HG03442 (cell line): ENCODE data around the gene AGXT.

Experiments used
- ATAC-seq: cut with Tn5 transposase; IDR thresholded peaks from one replicate; pipeline ENCODE4 v1.9.1; 2021; ENCODE audit warnings: mild to moderate bottlenecking, moderate library complexity; ENCODE audit not compliant: unreplicated experiment

The AGXT gene

DNA sequence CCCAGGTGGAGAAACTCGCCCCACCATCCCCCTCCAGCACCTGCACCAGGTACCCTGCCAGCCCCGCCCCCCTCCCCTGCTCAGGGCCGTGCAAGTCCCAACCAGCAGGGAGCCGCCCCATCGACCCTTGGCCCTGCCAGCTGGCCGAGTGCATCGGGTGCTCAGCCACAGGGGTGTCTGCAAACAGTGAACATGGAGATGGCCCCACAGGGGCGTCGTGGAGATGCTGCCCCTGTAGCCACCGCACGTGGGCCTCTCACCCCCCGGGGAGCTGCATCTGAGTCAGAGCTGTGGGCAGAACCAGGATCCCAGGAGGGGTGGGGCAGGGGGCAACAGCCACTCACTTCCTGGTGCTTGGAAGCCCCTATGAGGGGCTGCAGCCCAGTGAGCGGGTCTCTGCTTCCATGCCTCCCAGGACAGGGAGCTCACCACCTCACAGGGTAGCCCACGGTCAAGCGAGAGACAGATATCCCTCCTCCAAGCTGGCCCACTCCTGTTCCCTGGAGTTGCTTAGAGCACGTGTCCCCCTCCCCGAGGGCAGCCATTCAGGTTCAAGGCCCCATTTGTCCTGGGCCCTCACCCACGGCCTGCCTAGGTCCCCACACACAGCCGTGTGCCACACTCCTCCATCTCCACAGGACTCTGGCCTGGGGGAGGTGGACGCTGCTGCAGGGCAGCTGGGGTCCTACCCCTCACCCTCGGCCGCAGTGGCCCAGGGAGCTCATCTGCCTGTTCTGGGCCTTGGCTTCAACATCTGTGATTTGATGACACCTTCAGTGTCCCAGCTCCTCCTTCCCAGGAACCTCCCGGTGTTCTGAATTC lies 28.5 kb downstream of the AGXT start:
- no peak for ATAC-seq

DNA sequence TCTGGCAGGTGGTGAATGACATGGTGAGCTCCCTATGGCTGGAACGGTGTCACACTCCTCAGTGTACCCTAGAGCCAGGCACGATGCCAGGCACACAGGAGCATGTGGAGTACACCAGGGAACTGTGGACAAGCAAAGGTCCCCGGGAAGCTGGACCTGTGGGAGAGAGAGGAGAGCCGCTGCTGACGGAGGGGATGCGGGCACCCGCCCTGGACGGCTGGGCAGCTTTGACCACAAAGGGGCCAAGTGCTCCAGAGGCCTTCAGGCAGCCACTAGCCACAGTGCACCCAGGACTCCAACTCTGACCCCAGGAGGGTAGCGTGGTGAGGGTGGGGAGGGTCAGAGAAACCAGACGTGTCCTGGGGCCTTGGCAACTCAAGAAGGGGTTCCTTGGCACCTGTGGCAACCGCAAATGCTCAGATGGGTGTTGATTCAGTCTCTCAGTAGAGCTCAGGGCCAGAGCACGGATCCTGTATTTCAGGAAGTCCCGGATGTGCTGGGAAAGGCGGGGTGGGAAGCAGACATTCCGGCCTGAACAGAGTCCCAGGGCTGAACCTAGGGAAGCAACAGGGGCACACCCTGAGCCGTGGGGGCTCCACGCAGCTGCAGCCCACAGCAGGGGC lies 29.6 kb downstream of the AGXT start:
- no peak for ATAC-seq

DNA sequence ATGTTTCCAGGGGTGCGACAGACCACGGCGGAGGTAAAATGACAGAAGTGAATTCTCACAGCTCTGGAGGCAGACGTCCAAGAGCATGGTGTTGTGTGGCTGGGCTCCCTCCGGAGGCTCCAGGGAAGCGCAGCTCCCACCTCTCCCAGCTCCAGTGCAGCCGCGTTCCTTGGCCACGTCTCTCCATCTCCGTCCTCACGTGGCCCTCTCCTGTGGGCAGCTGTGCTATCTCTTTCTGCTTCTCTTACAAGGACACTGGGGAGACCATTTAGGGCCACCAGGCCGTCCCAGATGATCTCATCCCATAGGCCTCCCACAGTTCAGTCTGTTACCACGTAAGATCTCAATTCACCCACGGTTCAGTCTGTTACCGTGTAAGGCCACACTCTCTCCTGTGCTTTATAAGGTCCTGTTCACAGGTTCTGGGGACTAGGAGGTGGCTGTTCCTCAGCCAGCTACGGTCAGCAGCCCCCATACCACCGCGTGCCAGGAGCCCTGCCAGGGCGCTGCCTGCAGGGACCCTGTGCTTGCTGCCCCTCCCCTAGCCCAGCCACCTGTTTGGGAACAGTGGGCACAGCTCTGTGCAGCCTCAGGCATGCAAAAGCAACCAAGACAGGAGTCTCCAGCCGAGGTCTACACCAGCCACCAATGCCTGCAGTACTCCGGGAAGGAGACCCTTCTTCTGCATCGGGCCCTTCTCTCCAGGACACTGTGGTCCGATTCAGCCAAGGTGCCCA lies 30.3 kb downstream of the AGXT start:
- ATAC-seq, result no peak

DNA sequence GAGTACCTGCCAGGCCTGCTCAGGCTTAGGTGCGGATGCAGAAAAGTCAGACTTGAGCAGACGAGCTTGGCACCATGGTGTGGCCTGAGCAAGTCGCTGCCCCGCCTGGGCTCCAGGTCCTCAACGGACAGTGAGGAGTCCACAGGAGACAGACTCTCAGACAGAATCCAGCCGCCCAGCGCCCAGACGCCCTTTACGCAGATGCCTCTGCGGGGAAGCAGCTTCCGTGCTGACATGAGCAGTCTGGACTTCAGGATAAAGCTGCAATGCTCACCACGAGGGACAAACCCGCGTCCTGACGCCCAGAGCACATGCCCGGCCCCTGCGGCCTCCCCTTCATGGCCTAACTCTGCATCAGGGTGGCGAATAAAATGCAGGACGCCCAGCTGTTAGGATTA lies 30.8 kb downstream of the AGXT start:
- no peak for ATAC-seq

DNA sequence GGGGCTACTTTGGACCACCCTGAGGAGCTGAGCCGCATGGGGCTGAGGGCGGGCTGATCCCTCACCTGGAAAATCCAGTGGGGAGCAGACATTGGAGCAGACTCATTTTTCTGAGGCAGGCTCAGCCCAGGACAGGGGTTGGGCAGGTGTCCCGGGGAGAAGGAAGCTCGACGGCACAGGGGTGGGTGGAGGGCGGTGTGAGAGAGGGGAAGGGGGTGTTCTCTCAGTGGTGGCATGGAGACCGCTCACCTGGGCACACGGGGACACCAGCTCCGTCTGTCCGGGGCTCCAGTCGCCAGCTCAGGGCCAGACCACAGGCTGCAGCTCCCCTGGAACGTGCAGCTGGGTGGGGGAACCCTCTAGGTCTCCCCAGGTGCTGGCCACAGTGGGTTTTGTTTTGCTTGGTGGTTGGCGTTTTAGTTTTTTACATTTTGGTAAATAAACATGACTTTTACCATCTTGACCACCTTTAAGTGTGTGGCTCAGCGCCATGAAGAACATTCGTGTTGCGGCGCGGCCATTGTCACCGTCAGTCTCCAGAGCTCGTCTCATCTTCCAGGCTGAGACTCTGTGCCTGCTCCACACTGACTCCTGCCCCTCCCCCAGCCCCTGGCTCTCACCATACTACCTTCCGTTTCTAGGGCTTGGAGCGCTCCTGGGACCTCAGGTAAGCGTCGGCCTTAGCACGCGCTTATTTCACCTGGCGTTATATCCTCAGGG lies 31.7 kb downstream of the AGXT start:
- no peak for ATAC-seq

DNA sequence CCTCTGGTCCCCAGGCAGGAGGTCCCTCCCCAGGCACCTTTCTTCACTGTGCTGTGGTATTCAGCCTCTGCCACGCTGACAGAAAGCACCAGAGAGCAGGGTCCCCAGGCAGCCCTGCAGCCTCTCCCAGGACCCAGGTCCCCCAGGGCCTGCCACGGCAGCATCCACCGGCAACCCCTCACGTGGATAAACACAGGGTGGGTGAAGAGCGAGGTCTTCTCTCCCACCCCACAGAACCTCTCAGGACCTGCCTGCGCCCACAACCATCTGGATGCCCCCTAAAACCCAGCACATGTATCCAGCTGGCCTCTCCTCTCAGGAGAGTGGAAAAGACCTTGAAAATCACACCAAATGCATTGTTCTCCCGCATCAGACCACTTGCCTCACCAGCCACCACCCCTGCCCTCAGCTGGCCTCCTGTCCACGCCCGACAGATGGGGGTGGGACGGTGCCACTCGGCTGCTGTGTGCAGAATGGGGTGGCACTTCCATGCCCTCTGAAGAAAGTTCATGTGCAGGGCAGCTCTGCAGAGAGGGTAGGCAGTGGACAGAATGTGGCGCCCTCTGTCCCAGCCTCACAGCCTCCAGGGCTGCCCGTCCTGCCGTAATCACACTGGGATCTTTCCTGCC lies 33.5 kb downstream of the AGXT start:
- ATAC-seq, result no peak

DNA sequence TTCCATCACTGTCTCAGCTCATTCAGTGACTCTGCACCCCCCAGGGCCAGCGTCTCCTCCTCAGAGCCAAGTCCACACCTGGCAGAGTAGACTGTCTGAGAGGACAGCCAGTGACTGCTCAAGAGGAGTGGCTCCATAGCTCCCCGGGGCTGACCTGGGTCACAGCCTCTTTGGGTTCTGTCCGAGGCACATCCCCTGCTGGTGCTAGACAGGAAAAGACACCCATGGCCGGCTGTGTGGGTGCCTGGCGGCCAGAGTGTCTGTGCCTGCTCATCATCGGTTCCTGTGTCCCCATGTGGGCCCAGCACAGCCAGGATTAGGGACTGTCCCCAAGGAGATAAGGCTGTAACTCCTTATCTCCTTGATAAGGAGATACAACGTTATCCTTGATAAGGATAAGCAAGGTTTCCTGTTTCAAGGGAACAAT lies 34.0 kb downstream of the AGXT start:
- ATAC-seq, result no peak

DNA sequence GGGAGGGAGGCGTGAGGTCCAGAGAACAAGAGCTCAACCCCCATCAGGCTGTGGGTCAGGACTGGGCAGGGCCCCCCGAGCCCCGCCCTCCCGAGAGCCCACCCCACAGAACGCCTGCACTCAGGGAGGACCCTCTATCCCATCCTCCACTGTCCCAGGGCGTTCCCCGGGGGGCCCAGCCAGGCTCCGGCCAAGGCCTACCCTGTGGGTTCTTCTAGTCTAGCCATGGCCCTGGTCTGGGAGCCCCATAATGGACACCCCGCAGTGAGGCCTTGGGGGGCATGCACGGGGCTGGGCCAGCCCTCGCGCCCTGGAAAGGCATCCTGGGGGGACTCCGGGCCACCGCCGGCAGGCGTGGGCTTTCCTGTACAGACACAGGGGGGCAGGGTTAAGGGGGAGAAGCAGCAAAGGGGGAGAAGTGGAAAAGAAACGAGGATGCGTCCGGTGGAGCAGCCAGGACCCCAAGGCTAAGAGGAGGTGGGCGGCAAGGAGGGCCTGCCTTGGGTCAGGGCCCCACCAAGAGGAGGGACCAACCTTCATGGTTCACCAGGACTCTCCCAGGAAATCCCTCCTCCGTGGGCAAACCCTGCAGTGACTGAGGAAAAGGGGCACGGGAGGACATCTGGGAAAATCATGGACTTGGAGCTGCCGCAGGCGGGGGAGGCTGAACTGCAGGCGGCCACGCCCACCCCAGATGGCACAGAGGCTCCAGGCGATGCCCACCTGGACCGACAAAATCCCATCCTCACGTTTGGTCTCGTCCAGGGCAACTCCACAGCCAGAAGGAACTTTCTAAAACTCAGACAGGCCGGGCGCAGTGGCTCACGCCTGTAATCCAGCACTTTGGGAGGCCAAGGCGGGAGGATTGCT lies 34.8 kb downstream of the AGXT start:
- ATAC-seq, result no peak

DNA sequence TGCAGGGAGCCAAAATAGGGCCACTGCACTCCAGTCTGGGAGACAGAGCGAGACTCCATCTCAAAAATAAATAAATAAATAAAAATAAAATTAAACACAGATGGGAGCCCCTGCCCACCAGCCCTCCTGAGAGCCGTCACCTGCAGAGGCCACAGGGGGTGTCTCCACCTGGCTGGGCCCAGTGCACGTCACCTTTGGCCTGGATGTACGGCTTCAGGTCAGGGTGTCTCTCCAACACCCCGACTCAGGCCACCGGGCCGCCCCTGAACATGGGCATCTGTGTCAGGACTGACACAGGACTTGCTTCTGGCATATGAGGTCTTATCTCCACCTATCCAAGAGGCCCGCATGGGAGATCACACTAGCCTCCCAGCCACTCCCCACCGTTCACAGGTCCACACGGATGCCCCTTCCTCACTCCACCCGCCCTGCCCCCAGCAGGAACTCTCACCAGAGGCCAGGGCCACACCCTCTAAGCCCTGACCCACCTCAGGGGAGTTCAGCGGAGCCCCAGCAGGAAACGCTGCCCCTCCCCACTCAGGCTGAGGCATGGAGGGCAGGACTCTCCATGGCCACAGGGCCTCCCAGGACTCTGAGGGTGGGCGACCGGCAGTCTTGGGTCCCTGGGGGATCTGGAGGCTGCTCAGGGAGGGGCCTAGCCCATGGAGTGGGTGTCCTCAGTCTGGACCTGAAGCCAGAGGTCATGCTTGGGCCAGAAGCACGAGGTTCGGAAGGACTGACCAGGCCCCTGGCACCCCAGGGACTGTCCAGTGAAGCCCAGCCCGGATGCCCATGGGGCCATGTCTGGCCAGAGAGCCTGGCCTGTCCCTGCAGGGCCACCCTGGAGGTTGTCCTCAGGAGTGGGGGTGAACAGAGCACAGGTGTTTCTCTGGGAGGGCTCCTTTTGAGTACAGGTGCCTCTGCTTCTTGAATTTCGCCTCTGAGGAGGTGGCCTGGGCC lies 35.9 kb downstream of the AGXT start:
- ATAC-seq, result no peak

DNA sequence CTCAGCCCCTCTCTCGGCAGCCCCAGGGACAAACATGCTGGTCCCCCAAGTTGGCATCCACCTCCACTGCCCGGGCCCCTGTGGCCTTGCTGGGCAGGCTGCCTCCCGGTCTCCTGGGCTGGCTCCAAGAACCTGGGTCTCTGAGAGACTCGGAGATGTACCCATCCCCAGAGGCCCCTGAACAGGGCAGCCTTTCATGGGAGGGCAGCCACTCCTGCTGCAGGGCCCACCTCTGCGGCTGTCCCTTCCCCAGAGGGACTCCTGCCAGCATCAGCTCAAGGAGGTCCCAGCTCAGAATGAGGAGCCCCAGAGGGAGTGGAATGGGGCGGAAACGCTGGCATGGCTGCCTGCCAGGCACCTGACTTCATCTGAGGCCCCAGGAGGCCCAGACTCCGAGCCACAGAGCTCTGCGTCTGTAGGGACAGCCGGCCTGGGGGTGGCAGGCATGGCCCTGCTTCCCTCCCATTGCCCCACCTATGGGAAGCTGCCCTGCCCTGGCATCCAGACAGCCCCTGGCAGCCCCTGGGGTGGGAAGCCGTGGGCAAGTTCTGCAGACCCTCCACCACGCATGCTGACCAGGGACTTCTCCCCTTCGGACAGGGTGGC lies 36.7 kb downstream of the AGXT start:
- no peak for ATAC-seq

DNA sequence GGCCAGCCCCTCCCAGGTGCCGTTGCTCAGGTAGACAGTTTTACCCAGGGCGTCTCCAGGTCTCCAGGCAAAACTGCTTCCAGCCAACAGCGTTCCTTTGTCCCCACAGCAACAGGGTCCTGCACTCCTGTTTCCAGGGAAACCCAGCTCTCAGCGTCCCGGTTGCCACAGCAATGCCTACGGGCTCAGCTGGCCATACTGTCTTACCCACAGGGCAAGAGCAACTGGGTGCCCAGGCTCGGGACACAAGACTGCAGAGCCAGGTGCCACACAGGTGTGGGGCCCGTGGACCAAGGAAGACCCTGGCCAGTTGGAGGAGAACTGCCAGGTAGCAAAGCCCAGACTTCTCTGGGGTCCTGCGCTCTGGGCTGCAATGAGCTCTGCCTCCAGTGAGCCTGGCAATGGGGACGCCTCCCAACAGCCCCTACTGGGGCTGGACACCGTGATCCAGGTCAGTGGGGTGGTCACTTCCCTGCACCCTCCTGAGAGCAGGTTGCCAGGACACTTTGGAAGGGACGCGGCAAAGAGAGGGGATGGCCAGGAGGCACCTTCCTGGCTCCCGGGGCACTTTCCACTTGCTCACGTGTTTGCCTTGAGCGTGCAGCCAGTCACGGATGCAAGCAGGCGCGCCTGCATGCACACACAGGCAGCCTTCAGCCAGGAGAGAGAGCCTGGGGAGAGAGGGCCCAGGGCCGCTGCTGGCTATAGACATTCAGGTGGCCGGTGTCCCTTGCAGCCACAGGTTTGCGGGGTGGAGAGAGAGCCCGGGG lies 37.7 kb downstream of the AGXT start, which contains the start of gene CROCC2:
CROCC2 (plus strand) TSS at position 196 of the 770 bp plus-strand sequence; CDS start at position 374, 178 bp downstream.
- ATAC-seq, result no peak

DNA sequence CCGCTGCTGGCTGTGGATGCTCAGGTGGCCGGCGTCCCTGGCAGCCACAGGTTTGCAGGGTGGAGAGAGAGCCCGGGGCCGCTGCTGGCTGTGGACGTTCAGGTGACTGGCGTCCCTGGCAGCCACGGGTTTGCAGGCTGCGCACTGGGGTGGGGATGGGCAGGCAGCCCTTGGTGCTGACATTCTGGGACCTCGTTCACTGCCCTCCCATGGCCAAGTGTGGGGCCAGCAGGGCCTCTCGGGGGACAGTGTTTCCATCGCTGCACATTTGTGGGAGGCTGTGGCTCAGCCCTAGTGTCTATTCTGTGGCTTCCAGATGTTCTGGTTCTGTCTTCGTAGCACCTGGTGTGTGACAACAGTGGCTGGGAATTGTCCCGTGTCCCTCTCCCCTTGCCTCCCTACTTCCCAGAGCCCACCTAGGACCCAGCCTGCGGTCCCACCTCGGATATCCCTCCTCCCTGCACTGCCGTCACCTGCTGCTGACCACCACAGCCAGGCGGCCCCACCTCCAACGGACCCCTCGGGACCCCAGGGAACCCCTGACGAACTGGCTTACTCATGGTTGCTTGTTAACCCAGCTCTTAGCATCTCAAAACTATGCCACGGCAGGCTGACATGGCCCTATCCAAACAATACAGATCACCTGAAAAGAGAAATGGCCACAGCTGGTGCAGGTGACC lies 38.4 kb downstream of the AGXT start:
- no peak for ATAC-seq

DNA sequence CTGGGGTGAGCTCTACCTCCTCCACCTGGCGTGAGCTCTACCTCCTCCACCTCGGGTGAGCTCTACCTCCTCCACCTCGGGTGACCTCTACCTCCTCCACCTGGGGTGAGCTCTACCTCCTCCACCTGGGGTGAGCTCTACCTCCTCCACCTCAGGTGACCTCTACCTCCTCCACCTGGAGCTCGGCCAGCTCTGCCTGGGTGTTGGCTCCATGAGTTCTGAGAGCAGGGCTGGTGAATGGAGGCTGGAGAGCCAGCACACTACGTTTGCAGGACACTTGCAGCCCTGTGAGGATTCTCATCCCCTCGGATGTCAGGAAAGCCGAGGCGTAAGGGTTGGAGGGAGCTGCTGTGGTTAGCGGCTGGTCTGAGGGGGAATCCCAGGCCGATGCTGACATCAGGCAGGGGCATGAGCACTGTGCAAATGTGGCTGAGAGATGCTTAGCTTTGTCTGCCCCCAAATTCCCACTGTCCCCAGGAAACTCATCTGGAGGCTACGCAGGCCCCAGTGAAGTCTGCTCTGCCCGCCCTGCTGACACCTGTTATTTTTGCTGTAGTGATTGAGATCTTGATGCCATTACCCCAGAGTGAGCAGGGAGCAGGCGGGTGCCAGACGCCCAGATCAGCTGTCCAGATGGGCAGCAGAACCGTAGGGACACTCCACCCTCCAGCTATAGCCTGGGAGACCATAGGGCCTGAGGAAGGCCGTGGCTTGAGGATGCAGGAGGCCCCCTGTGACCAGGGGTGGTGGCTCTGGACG lies 40.8 kb downstream of the AGXT start:
- ATAC-seq, result no peak

DNA sequence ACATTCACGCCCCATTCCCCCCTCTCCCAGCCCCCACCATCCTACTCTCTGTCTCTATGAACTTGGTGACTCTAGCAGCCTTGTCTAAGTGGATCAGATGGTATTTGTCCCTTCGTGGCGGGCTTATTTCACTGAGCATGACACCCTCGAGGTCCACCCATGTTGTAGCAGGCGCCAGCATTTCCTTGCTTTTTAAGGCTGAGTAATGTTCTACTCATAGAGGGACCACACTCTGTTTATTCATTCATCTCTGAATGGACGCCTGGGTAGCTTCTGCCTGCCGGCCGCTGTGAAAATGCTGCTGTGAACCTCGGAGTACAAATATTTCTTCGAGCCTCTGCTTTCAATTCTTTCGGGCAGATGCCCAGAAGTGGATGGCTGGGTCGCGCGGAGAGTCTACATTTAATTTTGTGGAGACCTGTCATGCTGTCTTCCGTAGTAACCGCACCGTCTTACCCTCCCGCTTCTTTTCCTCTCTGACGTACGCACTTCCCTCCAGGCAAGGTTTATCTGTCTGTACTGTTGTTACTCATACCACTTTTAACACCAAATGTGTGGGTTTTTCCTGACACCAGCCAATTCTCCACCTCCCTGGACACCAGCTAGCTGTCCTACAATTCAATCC lies 43.1 kb downstream of the AGXT start:
- no peak for ATAC-seq
